ENCODE results near the gene MFSD12. TPM values are rescaled to one million over a fixed set of nuclear protein-coding genes. Genes with fewer than 3 reads are reported as not detected.

Gene MFSD12
- polyA plus RNA-seq, 3 donors = 47.9 to 150 (median 55.5) TPM

DNA sequence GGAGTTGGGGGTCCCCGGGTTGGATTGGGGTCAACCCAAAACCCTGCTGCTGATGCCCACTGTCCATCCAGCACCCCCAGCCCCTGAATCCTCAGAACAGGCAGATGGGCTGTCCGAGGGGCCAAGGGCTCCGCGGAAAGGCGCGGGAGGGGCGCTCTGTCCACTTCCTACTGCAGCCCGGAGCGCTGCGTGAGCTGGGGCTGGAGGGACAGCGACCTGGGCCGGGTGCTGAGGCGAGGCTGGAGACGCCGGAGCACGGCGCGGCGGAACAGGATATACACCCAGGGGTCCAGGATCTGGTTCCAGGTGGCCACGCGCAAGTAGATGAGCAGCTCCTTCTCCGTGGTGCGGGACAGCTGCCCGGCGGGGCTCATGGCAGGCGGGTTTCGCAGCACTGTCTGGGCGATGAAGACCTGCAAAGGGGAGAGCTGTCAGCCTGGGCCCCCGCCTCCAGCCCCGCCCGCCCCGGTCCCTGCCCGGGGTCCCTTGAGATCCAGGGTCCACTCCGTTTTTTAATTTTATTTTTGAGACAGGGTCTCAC lies 38.2 kb upstream of the MFSD12 start:
- H3K36me3 ChIP-seq (replicated peaks in 1 of 2; ENCODE audit: control insufficient read depth in 1 of 2, insufficient read depth in 2 of 2, low read length in 2 of 2) = no peaks in the 10 kb centered on the region
- no peaks in the 10 kb centered on the region for H3K4me1 ChIP-seq (ENCODE audit: control insufficient read depth in 1 of 2, insufficient read depth in 2 of 2, low read length in 2 of 2)
- no peak overlapping the region for H3K9ac ChIP-seq (ENCODE audit: insufficient read depth, low read length, poor library complexity, severe bottlenecking)
- no peak overlapping the region for H3K27ac ChIP-seq (ENCODE audit: low read depth in 1 of 2, low read length in 2 of 2)
- H3K4me2 ChIP-seq (replicated peaks; ENCODE audit: extremely low read depth, low read length, poor library complexity, severe bottlenecking) = no peak overlapping the region
- no peaks in the 10 kb centered on the region for H3K27me3 ChIP-seq (ENCODE audit: control insufficient read depth in 2 of 2, insufficient read depth in 2 of 2, low read length in 2 of 2)
- H3K4me3 Mint-ChIP-seq = no peak overlapping the region
- H3K27me3 Mint-ChIP-seq (ENCODE audit: low read depth in 3 of 3) = peaks cover 3 to 10% (median 5%) of the 10 kb centered on the region in 3 donors
- no peaks in the 10 kb centered on the region for H3K4me1 Mint-ChIP-seq
- peak overlapping the region in 1 of 7 donors; percentile 30 for H3K27ac Mint-ChIP-seq
- 92% methylated on average over 33 of the region's 34 CpGs for WGBS (ENCODE audit: insufficient coverage)
- H3K9me3 ChIP-seq (replicated peaks in 1 of 2; ENCODE audit: control insufficient read depth in 1 of 2, insufficient read depth in 1 of 2, low read length in 2 of 2) = peaks cover 5% of the 10 kb centered on the region in 2 donors
- intact Hi-C loops (cut with micrococcal nuclease) = no loop called here
- no peak for TF ChIP-seq CTCF (IDR thresholded peaks at IDR 0.05)
- H2AFZ ChIP-seq (ENCODE audit: insufficient read depth, low read depth, low read length, poor library complexity, severe bottlenecking) = no peak overlapping the region
- no peaks in the 10 kb centered on the region for H3K79me2 ChIP-seq (ENCODE audit: insufficient read depth, low read length)
- H3K36me3 Mint-ChIP-seq = no peaks in the 10 kb centered on the region
- H4K20me1 ChIP-seq (ENCODE audit: insufficient read depth, low read length) = no peaks in the 10 kb centered on the region
- peaks cover 7 to 14% (median 12%) of the 10 kb centered on the region in 7 donors for H3K9me3 Mint-ChIP-seq
- DNase-seq = no peak
- no peak overlapping the region for H3K4me3 ChIP-seq (replicated peaks in 1 of 3; ENCODE audit: low read depth in 2 of 3, low read length in 3 of 3)

DNA sequence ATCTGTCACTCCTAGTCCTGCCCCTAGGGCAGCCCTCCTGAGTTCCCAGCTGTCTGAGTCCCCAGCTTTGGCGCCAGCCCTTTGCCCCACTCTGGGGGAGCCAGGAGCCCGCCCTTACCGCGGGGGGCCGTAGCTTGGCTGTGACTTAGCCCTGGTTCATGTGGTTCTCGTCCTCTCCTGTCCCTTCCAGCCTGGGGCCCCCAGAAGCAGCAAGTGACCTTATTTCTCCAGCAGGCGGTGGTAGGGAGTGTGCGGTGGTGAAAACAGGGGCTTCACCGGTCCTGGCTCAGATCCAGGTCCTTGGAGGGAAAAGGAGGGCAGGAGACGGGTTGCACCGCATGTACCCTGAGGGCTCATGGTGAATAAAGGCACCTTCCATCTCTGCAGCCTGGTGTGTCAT lies 35.8 kb upstream of the MFSD12 start:
- Histone ChIP-seq H3K4me1 (ENCODE audit: control insufficient read depth in 1 of 2, insufficient read depth in 2 of 2, low read length in 2 of 2) (no peaks in the 10 kb centered on the region), H3K79me2 (ENCODE audit: insufficient read depth, low read length) (no peaks in the 10 kb centered on the region), H4K20me1 (ENCODE audit: insufficient read depth, low read length) (no peaks in the 10 kb centered on the region), H3K27me3 (ENCODE audit: control insufficient read depth in 2 of 2, insufficient read depth in 2 of 2, low read length in 2 of 2) (no peaks in the 10 kb centered on the region), H3K4me3 (replicated peaks in 1 of 3; ENCODE audit: low read depth in 2 of 3, low read length in 3 of 3) (no peak overlapping the region), H3K9ac (ENCODE audit: insufficient read depth, low read length, poor library complexity, severe bottlenecking) (no peak overlapping the region), H3K27ac (ENCODE audit: low read depth in 1 of 2, low read length in 2 of 2) (no peak overlapping the region), H3K9me3 (replicated peaks in 1 of 2; ENCODE audit: control insufficient read depth in 1 of 2, insufficient read depth in 1 of 2, low read length in 2 of 2) (peaks cover 5 to 12% of the 10 kb centered on the region in 2 donors), H2AFZ (ENCODE audit: insufficient read depth, low read depth, low read length, poor library complexity, severe bottlenecking) (no peak overlapping the region), H3K4me2 (replicated peaks; ENCODE audit: extremely low read depth, low read length, poor library complexity, severe bottlenecking) (no peak overlapping the region), H3K36me3 (replicated peaks in 1 of 2; ENCODE audit: control insufficient read depth in 1 of 2, insufficient read depth in 2 of 2, low read length in 2 of 2) (no peaks in the 10 kb centered on the region)
- Mint-ChIP-seq H3K36me3 (no peaks in the 10 kb centered on the region), H3K4me3 (no peak overlapping the region), H3K27ac (no peak overlapping the region), H3K27me3 (ENCODE audit: low read depth in 3 of 3) (peaks cover 3 to 10% (median 6%) of the 10 kb centered on the region in 3 donors), H3K9me3 (peaks cover 5 to 18% (median 11%) of the 10 kb centered on the region in 7 donors), H3K4me1 (no peaks in the 10 kb centered on the region)
- TF ChIP-seq CTCF (IDR thresholded peaks at IDR 0.05) = no peak
- WGBS (ENCODE audit: insufficient coverage) = 72% methylated on average over 11 of the region's 11 CpGs
- no peak for DNase-seq
- intact Hi-C loops (cut with micrococcal nuclease) = no loop called here
